PFSK-1 (cell line): ENCODE results near the gene TMPRSS11E.

Experiments used
- POLR2AphosphoS5 ChIP-seq: IDR thresholded peaks from 2 replicates; pipeline ENCODE4 v1.6.1; 2012; ENCODE audit warnings: low read depth, mild to moderate bottlenecking, control low read depth, low read length, moderate library complexity
- REST ChIP-seq, 2 experiments: IDR thresholded peaks; 2 replicates each; pipeline versions ENCODE4 v1.6.1 to v1.8.0; 2011 to 2012; ENCODE audit warnings: low read depth in 2 of 2, low read length in 2 of 2, control low read depth in 1 of 2, inconsistent platforms in 1 of 2, mild to moderate bottlenecking in 1 of 2, moderate library complexity in 1 of 2; ENCODE audit not compliant: insufficient read depth in 1 of 2
- SIN3A ChIP-seq: IDR thresholded peaks from 2 replicates; pipeline ENCODE4 v1.6.1; 2012; ENCODE audit warnings: mild to moderate bottlenecking, low read length, moderate library complexity, borderline replicate concordance; ENCODE audit not compliant: insufficient read depth

GRCh38 chr4:68490826-68491457 lies 43.7 kb downstream of the TMPRSS11E start:
- no peak for TF ChIP-seq POLR2AphosphoS5
- no peak for TF ChIP-seq REST (IDR thresholded peaks at IDR 0.05; ENCODE audit: insufficient read depth in 1 of 2, low read depth in 2 of 2, low read length in 2 of 2)
- TF ChIP-seq SIN3A, result no peak
